Endothelial cell of hepatic sinusoid (primary cell): ENCODE measurements around the gene ADM.

Source experiments
- in situ Hi-C: cut with HindIII; loops from 2 replicates; pipeline ENCODE4 v1.10.0; 2017; ENCODE audit warnings: low sequenced_read_pairs

ADM gene

DNA sequence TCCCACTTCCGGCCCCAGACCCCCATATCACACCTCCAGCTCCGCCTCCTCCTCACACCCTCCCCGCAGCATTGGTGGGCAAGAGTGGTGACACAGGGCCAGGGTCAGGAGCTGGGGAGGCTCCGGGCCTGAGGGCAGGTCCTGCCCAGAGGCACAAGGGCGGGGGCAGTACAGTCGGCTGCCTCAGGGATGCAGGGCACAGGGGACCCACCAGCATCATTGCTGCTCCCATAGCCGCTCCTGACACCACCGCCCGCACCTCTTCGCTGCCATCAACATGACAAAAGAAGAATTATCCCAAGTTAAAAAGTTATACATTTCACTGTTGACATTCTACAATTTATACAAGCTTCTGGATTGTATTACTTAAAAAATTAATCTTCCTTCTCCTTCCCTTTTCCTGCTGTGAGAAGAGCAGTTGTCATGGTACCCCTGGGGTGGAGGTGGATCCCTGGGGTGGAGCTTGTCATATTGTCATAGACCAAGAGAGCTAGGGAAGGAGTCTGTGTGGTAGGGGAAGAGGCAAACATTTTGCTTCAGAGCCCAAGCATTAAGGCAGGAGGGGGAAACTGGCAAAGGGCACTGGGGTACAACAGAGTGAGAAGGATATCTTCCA, 15.0 kb upstream of the ADM start:
- in situ Hi-C loops = no loop called here

GRCh38 chr11:10291801-10292638, 12.9 kb upstream of the ADM start:
- in situ Hi-C loops = no loop called here

GRCh38 chr11:10293423-10294289, 11.2 kb upstream of the ADM start, which contains the start of gene SBF2:
SBF2 (minus strand) TSS chr11:10294219; CDS start chr11:10294069, 150 bp downstream.
- in situ Hi-C loops = no loop called here

DNA sequence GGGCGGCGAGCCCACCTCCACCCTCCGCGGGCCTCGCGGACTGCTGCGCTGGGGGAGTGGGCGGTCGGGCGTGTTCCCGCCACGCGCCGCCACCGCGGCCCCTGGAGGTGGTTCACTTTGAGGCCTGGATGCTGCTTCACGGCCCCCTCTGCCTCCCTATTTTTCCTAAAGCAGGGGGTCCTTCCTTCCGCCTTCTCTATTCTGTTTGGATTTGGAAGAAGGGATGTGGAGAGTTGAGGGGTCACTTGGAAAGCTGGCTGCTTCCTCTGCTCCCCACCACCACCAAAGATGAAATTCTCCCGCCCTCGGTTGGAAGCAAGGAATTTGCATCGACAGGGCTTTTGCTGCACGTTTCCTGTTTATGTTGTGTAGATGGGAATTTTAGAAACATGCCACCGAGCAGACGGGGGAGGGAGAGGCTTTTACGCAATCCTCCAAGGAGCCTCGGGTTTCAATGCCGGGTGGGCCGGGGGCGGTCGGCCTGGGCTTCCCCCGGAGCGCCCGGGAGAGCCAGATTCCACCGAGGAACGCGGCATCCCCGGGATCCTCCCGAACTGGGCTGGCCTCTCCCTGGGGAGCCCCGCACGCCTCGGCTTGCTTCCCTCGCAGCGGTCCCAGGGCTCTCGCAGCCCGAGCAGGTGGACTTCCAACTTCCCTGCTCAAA, 10.5 kb upstream of the ADM start:
- in situ Hi-C loops = no loop called here

DNA sequence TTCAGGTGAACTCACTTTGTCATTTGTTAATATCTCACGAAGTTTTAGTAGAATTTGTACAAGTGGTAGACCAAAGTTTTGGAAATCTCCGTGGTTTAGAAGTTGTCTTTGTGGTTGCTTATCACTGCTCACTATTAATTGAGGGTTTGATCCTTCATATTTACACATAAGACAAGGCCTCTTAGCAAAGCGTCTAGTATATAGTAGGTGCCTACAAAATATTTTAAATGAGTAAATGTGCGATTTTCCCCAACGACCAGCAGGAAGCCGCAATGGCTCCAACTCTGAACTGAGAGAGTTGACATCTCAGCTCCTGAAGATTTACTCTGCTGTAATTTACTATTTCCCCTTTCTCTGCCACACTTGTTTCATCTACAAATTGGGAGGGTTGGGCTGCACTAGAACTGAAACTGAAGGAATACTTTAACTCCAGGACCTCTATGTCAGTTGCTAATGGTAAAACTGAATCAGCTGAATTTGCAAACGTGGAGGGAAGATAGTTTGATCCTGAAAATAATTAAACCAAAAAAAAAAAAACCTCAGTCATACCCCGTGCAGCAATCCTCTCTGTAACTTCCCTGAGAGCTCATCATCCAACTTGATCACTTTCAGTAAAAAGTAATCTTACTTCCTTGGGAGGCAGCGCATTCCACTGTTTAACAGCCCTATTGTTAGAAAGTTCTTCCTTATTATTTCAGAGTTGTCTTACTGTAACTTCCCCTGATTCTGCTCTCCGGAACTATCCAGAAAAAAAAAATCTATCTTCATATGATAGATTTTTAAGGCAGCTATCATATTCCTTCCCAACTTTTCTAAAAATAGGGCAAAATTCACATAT, 9.6 kb upstream of the ADM start:
- in situ Hi-C loops = no loop called here

GRCh38 chr11:10298342-10298741, 6.5 kb upstream of the ADM start:
- in situ Hi-C loops = no loop called here

GRCh38 chr11:10301656-10302358, 3.1 kb upstream of the ADM start:
- in situ Hi-C loops = loop anchor here (5.0 kb wide), 2 partner anchors 80 to 555 kb away; no protein-coding TSS in a partner anchor

DNA sequence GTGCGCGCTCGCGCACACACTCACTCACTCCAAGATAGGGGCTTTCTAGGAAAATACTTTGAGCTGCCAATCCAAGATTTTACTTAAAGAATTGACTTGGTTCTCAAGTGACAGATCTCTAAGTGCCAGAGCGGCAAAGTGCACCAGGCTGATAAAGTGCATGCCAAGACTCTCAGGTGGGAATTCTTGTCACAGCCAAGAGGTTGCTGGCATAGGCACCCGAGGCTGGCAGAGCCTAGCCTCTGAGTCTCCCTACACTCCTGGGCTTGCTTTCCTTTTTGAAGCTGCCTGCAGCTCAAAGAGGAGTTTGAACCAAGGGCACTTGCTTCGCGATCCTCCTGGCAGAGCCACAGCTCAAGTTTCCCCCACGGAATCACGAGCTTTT, 2.5 kb upstream of the ADM start:
- in situ Hi-C loops = loop anchor here (5.0 kb wide), 2 partner anchors 80 to 555 kb away; no protein-coding TSS in a partner anchor

DNA sequence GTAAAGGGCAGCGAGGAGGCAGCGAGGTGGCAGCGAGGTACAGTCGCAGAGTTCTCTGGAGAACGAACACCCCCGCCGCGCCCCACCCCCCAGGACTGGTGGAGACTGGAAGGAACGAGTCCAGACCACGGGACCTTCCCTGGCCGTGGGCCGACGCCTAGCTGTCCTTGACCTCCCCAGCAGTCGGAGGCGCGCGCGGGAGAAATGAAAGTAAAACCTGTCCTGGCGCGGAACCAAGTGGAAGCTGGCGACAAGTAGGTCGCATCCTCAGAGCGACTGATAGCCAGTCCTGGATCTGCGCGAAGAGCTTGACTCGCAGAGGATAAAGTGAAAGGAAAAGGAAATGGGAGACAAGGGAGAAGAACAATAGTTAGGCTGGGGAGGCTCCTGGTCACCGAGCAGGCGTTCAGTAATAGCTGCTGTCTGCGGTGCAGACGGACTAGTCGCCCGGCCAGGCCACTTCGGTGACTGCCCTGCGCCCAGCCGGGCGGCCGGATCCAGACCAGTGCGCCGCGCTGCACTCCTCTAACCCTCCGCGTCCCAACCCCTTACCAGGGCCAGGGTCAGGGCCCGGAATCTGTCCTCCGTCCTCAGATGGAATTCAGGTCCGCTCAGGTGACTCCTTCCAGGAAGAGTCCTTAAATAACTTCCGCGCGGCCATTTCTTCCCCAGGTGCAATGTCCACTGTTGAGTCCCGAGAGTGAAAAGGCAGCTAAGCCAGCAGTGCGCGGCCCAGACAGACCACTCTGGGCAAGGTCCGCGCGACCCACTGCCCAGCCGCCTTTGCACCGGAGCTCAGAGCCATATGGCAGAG, 1.9 kb upstream of the ADM start:
- in situ Hi-C loops = loop anchor here (5.0 kb wide), 2 partner anchors 81 to 556 kb away; no protein-coding TSS in a partner anchor

- in situ Hi-C loops = loop anchor here (5.0 kb wide), 2 partner anchors 81 to 556 kb away; no protein-coding TSS in a partner anchor
These were observed 1.1 kb upstream of the ADM start for GRCh38 chr11:10303558-10304363.

DNA sequence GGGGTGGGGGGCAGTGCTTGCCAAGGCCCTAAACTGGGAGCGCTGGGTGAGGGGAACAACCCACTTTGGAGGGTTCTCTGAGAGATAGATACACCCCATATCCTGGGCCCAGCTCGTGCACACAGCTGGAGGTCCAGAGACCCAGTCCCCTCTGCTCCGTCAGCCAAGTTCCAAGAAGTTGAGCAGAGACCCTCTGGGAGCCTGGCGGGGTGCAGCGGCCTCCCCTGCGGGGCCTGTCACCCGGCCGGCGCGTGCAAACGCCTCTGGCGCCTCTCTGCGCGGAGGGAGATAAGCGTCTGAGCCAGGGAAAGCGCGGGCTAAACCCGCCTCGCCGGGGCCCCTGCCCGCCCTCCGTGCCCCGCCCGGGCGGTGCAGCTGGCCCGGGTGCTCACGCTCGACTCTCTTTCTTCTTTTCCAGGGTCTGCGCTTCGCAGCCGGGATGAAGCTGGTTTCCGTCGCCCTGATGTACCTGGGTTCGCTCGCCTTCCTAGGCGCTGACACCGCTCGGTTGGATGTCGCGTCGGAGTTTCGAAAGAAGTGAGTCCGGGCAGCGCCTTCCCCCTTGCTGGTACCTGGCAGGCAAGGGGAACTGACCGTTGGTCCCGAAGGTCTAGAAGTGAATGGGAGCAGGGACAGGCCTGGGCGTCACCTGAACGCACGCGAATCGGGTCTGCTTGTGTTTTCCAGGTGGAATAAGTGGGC, 540 bp downstream of the ADM start:
- in situ Hi-C loops = no loop called here

- in situ Hi-C loops = no loop called here
These were observed 1.4 kb downstream of the ADM start for GRCh38 chr11:10305964-10306918.

DNA sequence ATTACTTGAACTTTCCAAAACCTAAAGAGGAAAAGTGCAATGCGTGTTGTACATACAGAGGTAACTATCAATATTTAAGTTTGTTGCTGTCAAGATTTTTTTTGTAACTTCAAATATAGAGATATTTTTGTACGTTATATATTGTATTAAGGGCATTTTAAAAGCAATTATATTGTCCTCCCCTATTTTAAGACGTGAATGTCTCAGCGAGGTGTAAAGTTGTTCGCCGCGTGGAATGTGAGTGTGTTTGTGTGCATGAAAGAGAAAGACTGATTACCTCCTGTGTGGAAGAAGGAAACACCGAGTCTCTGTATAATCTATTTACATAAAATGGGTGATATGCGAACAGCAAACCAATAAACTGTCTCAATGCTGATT, 2.1 kb downstream of the ADM start:
- in situ Hi-C loops = no loop called here

DNA sequence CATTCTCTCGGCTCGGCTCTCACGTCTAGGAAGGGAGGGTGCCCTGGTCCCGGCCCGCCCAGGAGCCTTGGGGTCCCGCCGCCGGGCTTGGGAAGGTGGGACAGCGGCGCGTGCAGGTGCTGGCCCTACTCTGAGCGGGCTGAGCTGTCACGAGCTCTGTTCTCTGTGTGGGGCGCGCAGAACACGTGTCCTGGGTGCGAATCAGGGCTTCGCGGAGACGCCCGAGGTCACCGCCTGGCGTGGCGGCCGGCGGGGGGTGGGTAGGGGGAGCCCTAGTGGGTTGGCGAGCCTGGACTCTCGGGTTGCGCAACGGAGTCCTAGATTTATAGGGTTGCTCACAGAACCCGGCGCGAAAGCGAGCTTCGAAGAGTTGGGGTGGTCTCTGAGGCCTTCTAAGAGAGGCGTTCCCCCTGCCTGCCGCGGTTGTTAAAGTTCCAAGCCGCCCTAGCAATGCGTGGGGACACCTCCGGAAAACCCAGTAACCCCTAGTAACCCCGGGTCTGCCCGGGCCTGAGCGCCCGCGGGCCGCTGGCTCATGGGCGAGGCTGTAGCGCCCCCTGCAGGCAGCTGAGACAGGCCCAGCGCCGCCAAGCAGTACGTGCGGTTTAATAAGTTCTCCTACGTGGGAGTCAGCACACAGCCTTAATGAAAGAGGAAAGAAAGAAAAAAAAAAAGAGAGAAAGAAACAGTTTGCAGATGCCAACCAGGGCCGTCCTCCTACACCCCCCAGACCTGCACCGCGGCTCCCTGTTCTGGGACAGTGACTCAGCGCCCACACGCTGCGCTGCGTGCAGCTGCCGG, 2.7 kb downstream of the ADM start:
- in situ Hi-C loops = no loop called here
